ENCODE results near the gene EFCC1.

Gene EFCC1

DNA sequence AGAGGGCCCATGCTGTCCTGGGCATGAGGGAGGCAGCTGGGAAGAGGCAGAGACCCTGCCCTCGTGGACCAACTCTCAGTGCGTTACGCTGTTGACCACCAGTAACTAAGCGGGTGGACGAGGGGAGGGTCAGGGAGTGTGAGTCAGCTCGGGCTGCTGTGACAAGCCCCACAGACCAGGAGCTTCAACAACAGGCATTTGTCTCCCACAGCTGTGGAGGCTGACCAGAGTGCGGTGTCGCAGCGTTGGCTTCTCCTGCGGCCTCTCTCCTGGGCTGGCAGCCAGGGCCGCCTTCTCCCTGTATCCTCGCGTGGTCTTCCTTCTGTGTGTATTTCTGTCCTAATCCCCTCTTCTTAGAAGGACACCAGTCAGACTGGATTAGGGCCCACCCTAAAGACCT lies 13.0 kb downstream of the EFCC1 start:
- Histone ChIP-seq H3K9ac (ENCODE audit: low read length) (no peak overlapping the region), H3K27ac (ENCODE audit: low read depth, low read length) (no peak overlapping the region)

DNA sequence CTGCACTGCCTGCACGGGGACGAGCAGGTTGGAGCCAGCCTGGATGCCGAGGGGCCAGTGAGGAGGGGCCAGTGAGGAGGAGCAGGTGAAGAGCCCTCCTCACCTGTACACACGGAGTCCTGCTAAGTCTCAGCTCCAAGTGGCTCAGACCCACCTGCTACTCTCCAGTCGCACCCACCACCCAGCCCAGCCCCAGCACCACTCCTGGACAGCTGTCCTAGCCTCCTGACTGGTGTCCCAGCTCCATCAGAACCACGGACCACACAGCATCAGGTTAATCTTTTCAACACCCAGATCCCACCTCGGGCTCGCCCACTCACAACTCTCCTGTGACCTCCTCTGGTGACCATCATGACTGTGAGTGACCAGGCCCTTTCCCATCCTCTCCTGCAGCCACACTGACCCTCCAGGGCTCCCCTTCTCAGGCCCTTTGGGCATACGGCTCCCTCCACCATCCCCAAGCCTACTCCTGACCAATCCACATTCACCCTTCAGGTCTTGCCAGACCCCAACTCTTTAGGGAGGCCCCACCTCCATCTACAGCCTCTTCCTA lies 13.8 kb downstream of the EFCC1 start:
- Histone ChIP-seq H2AFZ (ENCODE audit: low read depth, low read length, severe bottlenecking) (no peak overlapping the region), H3K4me2 (ENCODE audit: low read depth, low read length, poor library complexity, severe bottlenecking) (no peak overlapping the region), H3K36me3 (ENCODE audit: low read length) (no peaks in the 10 kb centered on the region)

More for the DNA sequence above, 13.0 kb downstream of the EFCC1 start:
- Histone ChIP-seq H3K9me3 (ENCODE audit: insufficient read depth, low read length) (no peaks in the 10 kb centered on the region), H3K27me3 (ENCODE audit: low read length) (no peaks in the 10 kb centered on the region), H3F3A (ENCODE audit: insufficient read depth) (no peaks in the 10 kb centered on the region), H3K79me2 (ENCODE audit: insufficient read depth, low read length) (no peaks in the 10 kb centered on the region), H4K20me1 (ENCODE audit: low read depth, low read length) (no peaks in the 10 kb centered on the region), H3K36me3 (ENCODE audit: low read length) (no peaks in the 10 kb centered on the region), H3K4me2 (ENCODE audit: low read depth, low read length, poor library complexity, severe bottlenecking) (no peak overlapping the region), H3K9me2 (replicated peaks; ENCODE audit: insufficient read depth, low read length) (no peaks in the 10 kb centered on the region), H2AFZ (ENCODE audit: low read depth, low read length, severe bottlenecking) (no peak overlapping the region), H3K4me3 (ENCODE audit: insufficient read depth, low read length, poor library complexity, severe bottlenecking) (no peak overlapping the region)
- TF ChIP-seq, protein P1, sequence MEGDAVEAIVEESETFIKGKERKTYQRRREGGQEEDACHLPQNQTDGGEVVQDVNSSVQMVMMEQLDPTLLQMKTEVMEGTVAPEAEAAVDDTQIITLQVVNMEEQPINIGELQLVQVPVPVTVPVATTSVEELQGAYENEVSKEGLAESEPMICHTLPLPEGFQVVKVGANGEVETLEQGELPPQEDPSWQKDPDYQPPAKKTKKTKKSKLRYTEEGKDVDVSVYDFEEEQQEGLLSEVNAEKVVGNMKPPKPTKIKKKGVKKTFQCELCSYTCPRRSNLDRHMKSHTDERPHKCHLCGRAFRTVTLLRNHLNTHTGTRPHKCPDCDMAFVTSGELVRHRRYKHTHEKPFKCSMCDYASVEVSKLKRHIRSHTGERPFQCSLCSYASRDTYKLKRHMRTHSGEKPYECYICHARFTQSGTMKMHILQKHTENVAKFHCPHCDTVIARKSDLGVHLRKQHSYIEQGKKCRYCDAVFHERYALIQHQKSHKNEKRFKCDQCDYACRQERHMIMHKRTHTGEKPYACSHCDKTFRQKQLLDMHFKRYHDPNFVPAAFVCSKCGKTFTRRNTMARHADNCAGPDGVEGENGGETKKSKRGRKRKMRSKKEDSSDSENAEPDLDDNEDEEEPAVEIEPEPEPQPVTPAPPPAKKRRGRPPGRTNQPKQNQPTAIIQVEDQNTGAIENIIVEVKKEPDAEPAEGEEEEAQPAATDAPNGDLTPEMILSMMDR (IDR thresholded peaks at IDR 0.05; ENCODE audit: insufficient read depth, low read length, poor library complexity, severe bottlenecking), result no peak
- no peak for TF ChIP-seq EZH2phosphoT487 (conservative IDR thresholded peaks at IDR 0.05; ENCODE audit: low read length)

DNA sequence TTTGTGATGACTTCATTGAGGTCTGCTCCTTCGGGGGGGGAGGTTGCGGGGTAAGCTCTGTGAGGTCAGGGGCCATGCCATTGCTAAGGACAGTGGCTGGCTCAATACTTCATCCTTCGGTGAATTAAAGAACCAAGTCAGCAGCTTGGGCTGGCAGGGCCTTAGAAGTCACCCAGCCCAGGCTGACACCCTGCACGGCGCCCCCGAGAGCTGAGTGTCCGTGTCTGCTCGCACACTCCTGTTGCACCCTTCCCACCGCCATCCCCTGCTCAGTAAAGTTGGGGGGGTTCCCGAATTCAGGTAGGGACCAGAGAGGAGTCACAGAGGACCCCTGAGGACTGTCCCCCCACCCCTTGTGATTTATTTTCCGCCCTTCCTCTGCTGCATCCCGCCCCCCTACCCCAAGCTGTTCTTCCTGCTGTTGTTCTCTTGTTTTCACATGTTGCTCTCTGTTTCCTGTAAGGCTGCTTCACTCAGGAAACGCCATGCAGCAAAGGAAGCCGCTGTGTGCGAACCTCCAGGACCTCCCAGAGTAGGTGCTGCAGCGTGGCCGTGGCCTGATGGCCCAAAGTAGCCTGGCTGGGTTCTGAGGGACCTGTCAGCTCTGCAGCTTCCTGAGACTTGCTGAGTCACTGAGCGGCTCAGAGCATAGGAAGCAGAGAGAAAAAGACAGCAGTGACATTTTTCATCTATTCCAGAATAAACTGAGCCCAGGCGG lies 14.4 kb downstream of the EFCC1 start:
- H3K27me3 ChIP-seq (ENCODE audit: low read length), result no peaks in the 10 kb centered on the region
- H3K79me2 ChIP-seq (ENCODE audit: insufficient read depth, low read length), result no peaks in the 10 kb centered on the region
- no peak overlapping the region for H3K4me2 ChIP-seq (ENCODE audit: low read depth, low read length, poor library complexity, severe bottlenecking)
- no peak overlapping the region for H3K27ac ChIP-seq (ENCODE audit: low read depth, low read length)
- H3K9me3 ChIP-seq (ENCODE audit: insufficient read depth, low read length), result no peaks in the 10 kb centered on the region
- no peaks in the 10 kb centered on the region for H3K9me2 ChIP-seq (replicated peaks; ENCODE audit: insufficient read depth, low read length)
- no peaks in the 10 kb centered on the region for H4K20me1 ChIP-seq (ENCODE audit: low read depth, low read length)
- no peaks in the 10 kb centered on the region for H3F3A ChIP-seq (ENCODE audit: insufficient read depth)
- no peak overlapping the region for H3K9ac ChIP-seq (ENCODE audit: low read length)
- no peak overlapping the region for H3K4me3 ChIP-seq (ENCODE audit: insufficient read depth, low read length, poor library complexity, severe bottlenecking)
- TF ChIP-seq EZH2phosphoT487 (conservative IDR thresholded peaks at IDR 0.05; ENCODE audit: low read length), result no peak
- TF ChIP-seq, protein P1 (IDR thresholded peaks at IDR 0.05; ENCODE audit: insufficient read depth, low read length, poor library complexity, severe bottlenecking), result no peak
- no peak overlapping the region for H2AFZ ChIP-seq (ENCODE audit: low read depth, low read length, severe bottlenecking)
- no peaks in the 10 kb centered on the region for H3K36me3 ChIP-seq (ENCODE audit: low read length)

More for the DNA sequence above, 13.8 kb downstream of the EFCC1 start:
- Histone ChIP-seq H3K27ac (ENCODE audit: low read depth, low read length) (no peak overlapping the region), H3K79me2 (ENCODE audit: insufficient read depth, low read length) (no peaks in the 10 kb centered on the region), H3K9ac (ENCODE audit: low read length) (no peak overlapping the region), H3K27me3 (ENCODE audit: low read length) (no peaks in the 10 kb centered on the region), H3K4me3 (ENCODE audit: insufficient read depth, low read length, poor library complexity, severe bottlenecking) (no peak overlapping the region), H3F3A (ENCODE audit: insufficient read depth) (no peaks in the 10 kb centered on the region), H3K9me2 (replicated peaks; ENCODE audit: insufficient read depth, low read length) (no peaks in the 10 kb centered on the region), H4K20me1 (ENCODE audit: low read depth, low read length) (no peaks in the 10 kb centered on the region), H3K9me3 (ENCODE audit: insufficient read depth, low read length) (no peaks in the 10 kb centered on the region)
- TF ChIP-seq, protein P1 (IDR thresholded peaks at IDR 0.05; ENCODE audit: insufficient read depth, low read length, poor library complexity, severe bottlenecking), result no peak
- no peak for TF ChIP-seq EZH2phosphoT487 (conservative IDR thresholded peaks at IDR 0.05; ENCODE audit: low read length)
